IMR-90 (cell line): ENCODE measurements around the gene MGAT4A. TPM values are rescaled to one million over a fixed set of nuclear protein-coding genes. Genes with fewer than 3 reads are reported as not detected.

Experiments used
- ATAC-seq: fragments of 200-7000 bp; cut with Tn5 transposase; 2 replicates; pipeline ENCODE4 v1.9.1; 2020; ENCODE audit warnings: low read depth, mild to moderate bottlenecking, moderate library complexity
- BruUV-seq: library from RNA; stranded (reverse); fragments of 400-500 nt; replicated peaks from 2 replicates; lab custom pipeline; 2021; lab: Mats Ljungman, UMichigan
- CTCF ChIA-PET: fragments of 300-600 bp; formaldehyde crosslinking; extraction: SDS; loops from one replicate; lab custom pipeline; 2021; ENCODE audit warnings: antibody characterized with exemption; lab: Yijun Ruan, JAX
- POLR2A ChIA-PET: fragments of 300-600 bp; sonication (Branson Sonifier 250); formaldehyde crosslinking; loops from one replicate; lab custom pipeline; 2022; ENCODE audit warnings: antibody characterized with exemption; ENCODE audit not compliant: unreplicated experiment; lab: Charles Lee
- DNase-seq: peaks from one replicate; pipeline ENCODE4 v3.0.0; 2013
- H2AFZ ChIP-seq: replicated peaks from 2 replicates; pipeline ENCODE3; 2013; ENCODE audit warnings: low read length, mild to moderate bottlenecking; ENCODE audit not compliant: poor library complexity
- H2AK5ac ChIP-seq: 2 replicates; pipeline ENCODE4 v1.6.1; 2013; ENCODE audit warnings: low read depth, low read length, inconsistent platforms
- H2AK9ac ChIP-seq: replicated peaks from 2 replicates; pipeline ENCODE3; 2013; ENCODE audit warnings: mild to moderate bottlenecking, low read depth, low read length, moderate library complexity; ENCODE audit not compliant: poor library complexity
- H2BK120ac ChIP-seq: 2 replicates; pipeline ENCODE4 v1.6.1; 2013; ENCODE audit warnings: low read depth, low read length, inconsistent platforms
- H2BK15ac ChIP-seq: 3 replicates; pipeline ENCODE4 v1.6.1; 2013; ENCODE audit warnings: low read depth, low read length, inconsistent platforms
- H2BK20ac ChIP-seq: 2 replicates; pipeline ENCODE4 v1.6.1; 2013; ENCODE audit warnings: low read depth, mild to moderate bottlenecking, inconsistent platforms, low read length, moderate library complexity
- H2BK5ac ChIP-seq: 2 replicates; pipeline ENCODE4 v1.6.1; 2013; ENCODE audit warnings: mild to moderate bottlenecking, low read depth, low read length, inconsistent platforms; ENCODE audit not compliant: poor library complexity, severe bottlenecking
- H3K14ac ChIP-seq: replicated peaks from 2 replicates; pipeline ENCODE4 v1.6.1; 2013; ENCODE audit warnings: low read depth, low read length, inconsistent platforms
- H3K18ac ChIP-seq: 2 replicates; pipeline ENCODE4 v1.6.1; 2013; ENCODE audit warnings: low read depth, low read length, control low read depth
- H3K23ac ChIP-seq: 2 replicates; pipeline ENCODE4 v1.6.1; 2013; ENCODE audit warnings: low read depth, low read length, inconsistent platforms
- H3K27ac ChIP-seq: 2 replicates; pipeline ENCODE4 v1.5.1; 2013; ENCODE audit warnings: mild to moderate bottlenecking, control low read depth, low read length; ENCODE audit not compliant: insufficient read depth
- H3K27me3 ChIP-seq: 2 replicates; pipeline ENCODE4 v1.6.1; 2013; ENCODE audit warnings: low read length; ENCODE audit not compliant: control insufficient read depth, insufficient read depth
- H3K36me3 ChIP-seq: 2 replicates; pipeline ENCODE4 v1.6.1; 2013; ENCODE audit warnings: low read length, mixed read lengths; ENCODE audit not compliant: control insufficient read depth, insufficient read depth
- H3K4ac ChIP-seq: 2 replicates; pipeline ENCODE4 v1.6.1; 2013; ENCODE audit warnings: low read depth, low read length, inconsistent platforms
- H3K4me1 ChIP-seq: 2 replicates; pipeline ENCODE4 v1.6.1; 2013; ENCODE audit warnings: low read length, mixed read lengths; ENCODE audit not compliant: control insufficient read depth, insufficient read depth
- H3K4me2 ChIP-seq: 2 replicates; pipeline ENCODE4 v1.6.1; 2013; ENCODE audit warnings: low read depth, mild to moderate bottlenecking, control low read depth, low read length, moderate library complexity
- H3K4me3 ChIP-seq: 2 replicates; pipeline ENCODE4 v1.5.1; 2013; ENCODE audit warnings: low read depth, mild to moderate bottlenecking, control low read depth, low read length, moderate library complexity; ENCODE audit not compliant: insufficient read depth
- H3K56ac ChIP-seq: 2 replicates; pipeline ENCODE4 v1.6.1; 2013; ENCODE audit warnings: low read length, inconsistent platforms; ENCODE audit not compliant: insufficient read depth; ENCODE audit errors: extremely low read depth
- H3K79me1 ChIP-seq, 2 experiments: 2 replicates each; pipeline ENCODE4 v1.6.1; 2013; ENCODE audit warnings: low read length in 2 of 2, inconsistent platforms in 1 of 2, low read depth in 1 of 2
- H3K9ac ChIP-seq: 2 replicates; pipeline ENCODE4 v1.6.1; 2013; ENCODE audit warnings: low read depth, low read length, control low read depth
- H3K9me1 ChIP-seq: 2 replicates; pipeline ENCODE4 v1.6.1; 2013; ENCODE audit warnings: low read length, inconsistent platforms; ENCODE audit not compliant: insufficient read depth
- H3K9me3 ChIP-seq: 2 replicates; pipeline ENCODE4 v1.6.1; 2013; ENCODE audit warnings: low read length; ENCODE audit not compliant: control insufficient read depth, insufficient read depth
- H4K20me1 ChIP-seq: 2 replicates; pipeline ENCODE4 v1.6.1; 2013; ENCODE audit warnings: low read length, inconsistent platforms; ENCODE audit not compliant: insufficient read depth
- H4K5ac ChIP-seq: 2 replicates; pipeline ENCODE4 v1.6.1; 2013; ENCODE audit warnings: mild to moderate bottlenecking, low read depth, low read length, control low read depth
- H4K8ac ChIP-seq, 2 experiments: 2 replicates each; pipeline ENCODE4 v1.6.1; 2013; ENCODE audit warnings: low read depth in 2 of 2, low read length in 2 of 2, control low read depth in 1 of 2, inconsistent platforms in 1 of 2
- H4K91ac ChIP-seq: 2 replicates; pipeline ENCODE4 v1.6.1; 2013; ENCODE audit warnings: low read depth, low read length, inconsistent platforms; ENCODE audit not compliant: insufficient read depth
- BHLHE40 ChIP-seq: fragments of 150-350 bp; IDR thresholded peaks from 2 replicates; pipeline ENCODE4 v1.6.1; 2016; ENCODE audit warnings: mild to moderate bottlenecking, low read depth, low read length
- CHD1 ChIP-seq: IDR thresholded peaks from 2 replicates; pipeline ENCODE4 v1.6.1; 2012; ENCODE audit warnings: low read depth, low read length, improper control_type of control experiment
- FOS ChIP-seq: fragments of 150-350 bp; IDR thresholded peaks from 2 replicates; pipeline ENCODE4 v1.6.1; 2016; ENCODE audit warnings: low read depth, low read length
- MAFK ChIP-seq: IDR thresholded peaks from 2 replicates; pipeline ENCODE4 v1.6.1; 2012; ENCODE audit warnings: low read depth, low read length, improper control_type of control experiment
- MXI1 ChIP-seq: IDR thresholded peaks from 2 replicates; pipeline ENCODE4 v1.6.1; 2012; ENCODE audit warnings: low read depth, mild to moderate bottlenecking, low read length, moderate library complexity, borderline replicate concordance
- NFE2L2 ChIP-seq: fragments of 150-350 bp; IDR thresholded peaks from 2 replicates; pipeline ENCODE4 v1.6.1; 2016; ENCODE audit warnings: low read depth, mild to moderate bottlenecking, low read length
- POLR2A ChIP-seq: IDR thresholded peaks from 2 replicates; pipeline ENCODE4 v1.6.1; 2012; ENCODE audit warnings: mild to moderate bottlenecking, low read depth, low read length
- RAD21 ChIP-seq: IDR thresholded peaks from 2 replicates; pipeline ENCODE4 v1.6.1; 2012; ENCODE audit warnings: low read length, improper control_type of control experiment
- RCOR1 ChIP-seq: IDR thresholded peaks from 2 replicates; pipeline ENCODE4 v1.6.1; 2012; ENCODE audit warnings: mild to moderate bottlenecking, low read length, improper control_type of control experiment; ENCODE audit not compliant: insufficient replicate concordance
- RFX5 ChIP-seq: IDR thresholded peaks from 2 replicates; pipeline ENCODE4 v1.8.0; 2012; ENCODE audit warnings: low read depth, mild to moderate bottlenecking, low read length, moderate library complexity
- SMC3 ChIP-seq: fragments of 150-350 bp; IDR thresholded peaks from 2 replicates; pipeline ENCODE4 v1.6.1; 2016; ENCODE audit warnings: low read depth, mild to moderate bottlenecking, antibody characterized with exemption, low read length, moderate library complexity
- WGBS, 2 experiments: methylation state at CpG; one replicate each; pipeline versions ENCODE4 v1.1.5 to v1.1.7; 2013; ENCODE audit warnings: missing lambda C conversion rate in 2 of 2; ENCODE audit not compliant: insufficient read length in 1 of 2; ENCODE audit errors: extremely low coverage in 2 of 2; 5-methylcytosine and 5-hydroxymethylcytosine counted together
- dilution Hi-C: fragments of 300-500 bp; cut with HindIII; formaldehyde crosslinking; loops from one replicate; pipeline ENCODE4 v1.14.3; 2018; ENCODE audit warnings: low sequenced_read_pairs; ENCODE audit not compliant: unreplicated experiment
- in situ Hi-C: fragments of 300-500 bp; cut with MboI; formaldehyde crosslinking; loops from 3 replicates; pipeline ENCODE4 v1.14.3; 2019; ENCODE audit warnings: low sequenced_read_pairs, inconsistent platforms, mixed read lengths
- intact Hi-C: fragments of 100-400 bp; cut with micrococcal nuclease; formaldehyde crosslinking; loops from 2 replicates; pipeline ENCODE4 v1.10.0; 2022
- polyA plus RNA-seq, 3 experiments: library from polyadenylated mRNA; depleted of rRNA; stranded (reverse); fragments of >200 nt; gene quantifications; 2 replicates each; pipeline ENCODE4 v1.2.3, GENCODE V29; 2012; ENCODE audit warnings: low replicate concordance in 1 of 3
- total RNA-seq: library from RNA; depleted of rRNA; stranded (reverse); fragments of >200 nt; gene quantifications from 2 replicates; pipeline ENCODE4 v1.2.3, GENCODE V29; 2012
- TF ChIP-seq, protein P1 (sequence below): fragments of 150-350 bp; IDR thresholded peaks from 2 replicates; pipeline ENCODE4 v1.6.1; 2016; ENCODE audit warnings: low read depth, mild to moderate bottlenecking, low read length, moderate library complexity, borderline replicate concordance
- TF ChIP-seq, protein P2 (sequence below): fragments of 150-350 bp; IDR thresholded peaks from 2 replicates; pipeline ENCODE4 v1.6.1; 2017; ENCODE audit warnings: mild to moderate bottlenecking, antibody characterized with exemption, low read length, low read depth

Gene MGAT4A
- total and polyA plus RNA-seq, 2 of the 4 experiments (the other 2 are of a cell fraction): under 0.01 TPM; not detected in 1

DNA sequence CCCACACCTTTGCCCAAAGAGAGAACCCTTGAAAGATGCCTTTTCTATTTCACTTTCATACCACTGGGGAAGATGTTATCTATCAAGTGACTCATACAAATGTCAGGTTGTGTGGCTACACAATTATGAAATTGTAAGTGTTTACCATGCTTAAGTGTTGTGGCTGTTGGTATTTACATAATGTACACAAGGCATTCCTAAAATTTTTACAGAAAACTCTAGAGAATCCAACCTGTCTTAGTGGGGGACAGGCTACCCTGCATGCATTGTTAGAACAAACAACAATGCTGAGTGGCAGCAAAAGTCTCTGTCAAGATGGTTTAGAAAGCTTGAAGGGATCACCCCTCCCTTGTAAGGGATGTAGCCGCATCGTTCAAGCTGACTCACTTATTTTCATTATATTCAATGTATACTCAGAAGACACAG, 5.5 kb upstream of the MGAT4A start:
- no peak overlapping the region for H2AK9ac ChIP-seq
- H3K56ac ChIP-seq: no peak overlapping the region
- H3K18ac ChIP-seq: no peak overlapping the region
- H4K20me1 ChIP-seq: no peaks in the 10 kb centered on the region
- no peaks in the 10 kb centered on the region for H3K36me3 ChIP-seq
- no peaks in the 10 kb centered on the region for H3K9me1 ChIP-seq
- ChIA-PET CTCF (no interaction called here), POLR2A (no interaction called here)
- H3K79me1 ChIP-seq: no peaks in the 10 kb centered on the region
- no peak overlapping the region for H2BK120ac ChIP-seq
- no peak overlapping the region for H2BK20ac ChIP-seq
- H3K4me2 ChIP-seq: no peak overlapping the region
- H2BK5ac ChIP-seq: no peak overlapping the region
- H2AK5ac ChIP-seq: no peak overlapping the region
- intact Hi-C loops (no loop called here), in situ Hi-C loops (no loop called here), dilution Hi-C loops (no loop called here)
- no peak overlapping the region for H3K27ac ChIP-seq
- H3K27me3 ChIP-seq: peaks cover 11% of the 10 kb centered on the region
- H2BK15ac ChIP-seq: no peak overlapping the region
- H4K5ac ChIP-seq: no peak overlapping the region
- DNase-seq: no peak
- no peak overlapping the region for H3K4ac ChIP-seq
- no peak overlapping the region for H3K23ac ChIP-seq
- no TSS peak for BruUV-seq
- no CpG with 5 or more reads among the region's 2 CpGs for WGBS, 2 experiments
- H3K9ac ChIP-seq: no peak overlapping the region
- no peaks in the 10 kb centered on the region for H3K9me3 ChIP-seq
- no peak for ATAC-seq
- H4K8ac ChIP-seq: no peak overlapping the region
- H3K14ac ChIP-seq: no peak overlapping the region
- H2AFZ ChIP-seq: no peak overlapping the region
- TF ChIP-seq BHLHE40: no peak
- no peak for TF ChIP-seq RFX5
- no peak for TF ChIP-seq MAFK
- no peak for TF ChIP-seq FOS
- TF ChIP-seq MXI1: no peak
- TF ChIP-seq SMC3: no peak
- TF ChIP-seq CHD1: no peak
- TF ChIP-seq, protein P1, sequence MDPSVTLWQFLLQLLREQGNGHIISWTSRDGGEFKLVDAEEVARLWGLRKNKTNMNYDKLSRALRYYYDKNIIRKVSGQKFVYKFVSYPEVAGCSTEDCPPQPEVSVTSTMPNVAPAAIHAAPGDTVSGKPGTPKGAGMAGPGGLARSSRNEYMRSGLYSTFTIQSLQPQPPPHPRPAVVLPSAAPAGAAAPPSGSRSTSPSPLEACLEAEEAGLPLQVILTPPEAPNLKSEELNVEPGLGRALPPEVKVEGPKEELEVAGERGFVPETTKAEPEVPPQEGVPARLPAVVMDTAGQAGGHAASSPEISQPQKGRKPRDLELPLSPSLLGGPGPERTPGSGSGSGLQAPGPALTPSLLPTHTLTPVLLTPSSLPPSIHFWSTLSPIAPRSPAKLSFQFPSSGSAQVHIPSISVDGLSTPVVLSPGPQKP: no peak
- TF ChIP-seq POLR2A: no peak
- TF ChIP-seq RAD21: no peak
- TF ChIP-seq, protein P2, sequence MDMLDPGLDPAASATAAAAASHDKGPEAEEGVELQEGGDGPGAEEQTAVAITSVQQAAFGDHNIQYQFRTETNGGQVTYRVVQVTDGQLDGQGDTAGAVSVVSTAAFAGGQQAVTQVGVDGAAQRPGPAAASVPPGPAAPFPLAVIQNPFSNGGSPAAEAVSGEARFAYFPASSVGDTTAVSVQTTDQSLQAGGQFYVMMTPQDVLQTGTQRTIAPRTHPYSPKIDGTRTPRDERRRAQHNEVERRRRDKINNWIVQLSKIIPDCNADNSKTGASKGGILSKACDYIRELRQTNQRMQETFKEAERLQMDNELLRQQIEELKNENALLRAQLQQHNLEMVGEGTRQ: no peak
- no peak for TF ChIP-seq NFE2L2
- no peak for TF ChIP-seq RCOR1
- H3K4me3 ChIP-seq: no peak overlapping the region
- H3K4me1 ChIP-seq: no peaks in the 10 kb centered on the region
- no peak overlapping the region for H4K91ac ChIP-seq
